ENCODE results near the gene MTCL1.
"Not testable (repeated sequence)": the region's sequence is repeated elsewhere in the genome, so short reads cannot be mapped to it uniquely, and the experiment has no call there.

MTCL1 gene

DNA sequence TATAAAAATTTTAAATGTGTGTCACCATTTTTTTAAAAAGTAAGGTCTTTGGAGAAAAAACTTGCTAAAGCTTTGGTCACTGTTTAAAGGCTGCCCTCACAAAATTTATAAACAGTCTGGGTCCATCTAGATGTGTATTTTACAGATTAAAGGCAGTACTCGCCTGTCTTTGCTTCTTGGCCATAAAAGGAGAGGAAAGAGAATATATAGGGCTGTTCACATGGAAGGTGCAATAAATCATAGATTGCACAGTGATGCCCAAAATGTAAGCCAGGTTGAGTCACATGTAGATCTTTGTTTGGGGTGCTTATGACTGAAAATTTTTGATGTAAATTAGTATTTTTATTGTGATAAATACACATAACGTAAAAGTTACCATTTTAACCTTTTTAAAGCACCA, 55.6 kb downstream of the MTCL1 start:
- Mint-ChIP-seq H3K27me3 (peaks cover 23% of the 10 kb centered on the region), H3K9me3 (no peaks in the 10 kb centered on the region), H3K4me3 (no peak overlapping the region), H3K36me3 (ENCODE audit: insufficient read depth) (peaks cover 2% of the 10 kb centered on the region), H3K4me1 (peaks cover 13% of the 10 kb centered on the region), H3K27ac (ENCODE audit: low read depth) (no peak overlapping the region)
- DNase-seq (ENCODE audit: low spot score in 2 of 2): no peak
- ATAC-seq (replicated peaks; ENCODE audit: extremely low read depth, poor library complexity, severe bottlenecking): no peak

- H3K4me1 Mint-ChIP-seq; H3K27ac Mint-ChIP-seq (ENCODE audit: low read depth); ATAC-seq (replicated peaks; ENCODE audit: extremely low read depth, poor library complexity, severe bottlenecking); DNase-seq (ENCODE audit: low spot score in 2 of 2); H3K4me3 Mint-ChIP-seq; H3K9me3 Mint-ChIP-seq; H3K36me3 Mint-ChIP-seq (ENCODE audit: insufficient read depth): not testable (repeated sequence)
- peaks cover 23% of the 10 kb centered on the region for H3K27me3 Mint-ChIP-seq
These were observed 56.2 kb downstream of the MTCL1 start for GRCh38 chr18:8761535-8761934.

- no peak for ATAC-seq (replicated peaks; ENCODE audit: extremely low read depth, poor library complexity, severe bottlenecking)
- Mint-ChIP-seq H3K36me3 (ENCODE audit: insufficient read depth) (peaks cover 2% of the 10 kb centered on the region), H3K27me3 (peaks cover 23% of the 10 kb centered on the region), H3K4me3 (no peak overlapping the region), H3K4me1 (no peaks in the 10 kb centered on the region), H3K9me3 (no peaks in the 10 kb centered on the region), H3K27ac (ENCODE audit: low read depth) (no peak overlapping the region)
- no peak for DNase-seq (ENCODE audit: low spot score in 2 of 2)
These were observed 57.6 kb downstream of the MTCL1 start for GRCh38 chr18:8762968-8763367.

DNA sequence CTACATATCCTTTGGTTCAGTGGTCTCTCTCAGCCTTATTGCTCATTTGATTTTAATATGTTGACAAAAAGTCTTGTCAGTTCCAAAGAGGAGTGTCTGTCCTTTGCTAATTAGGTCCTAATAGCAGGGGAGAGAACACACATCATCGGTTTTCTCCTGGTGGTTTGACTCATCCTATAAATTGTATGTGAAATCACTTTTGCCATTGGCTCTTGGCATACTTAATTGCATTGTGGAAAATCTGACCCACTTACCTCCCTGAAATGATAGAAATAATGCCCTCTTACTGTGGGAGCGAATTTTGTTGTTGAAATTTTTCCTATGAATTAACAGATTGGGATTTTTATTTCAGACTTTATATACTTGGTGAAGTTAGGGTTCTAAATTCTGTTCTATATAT, 58.3 kb downstream of the MTCL1 start:
- no peak overlapping the region for H3K4me3 Mint-ChIP-seq
- H3K27me3 Mint-ChIP-seq: peaks cover 23% of the 10 kb centered on the region
- ATAC-seq (replicated peaks; ENCODE audit: extremely low read depth, poor library complexity, severe bottlenecking) (no peak), DNase-seq (ENCODE audit: low spot score in 2 of 2) (no peak)
- H3K36me3 Mint-ChIP-seq (ENCODE audit: insufficient read depth): peaks cover 2% of the 10 kb centered on the region
- H3K9me3 Mint-ChIP-seq: no peaks in the 10 kb centered on the region
- H3K27ac Mint-ChIP-seq (ENCODE audit: low read depth): no peak overlapping the region
- H3K4me1 Mint-ChIP-seq: no peaks in the 10 kb centered on the region

GRCh38 chr18:8765783-8766463, 60.6 kb downstream of the MTCL1 start:
- Mint-ChIP-seq H3K4me1 (no peaks in the 10 kb centered on the region), H3K27ac (ENCODE audit: low read depth) (no peak overlapping the region)

GRCh38 chr18:8766559-8767293, 61.4 kb downstream of the MTCL1 start:
- H3K27ac Mint-ChIP-seq (ENCODE audit: low read depth): no peak overlapping the region
- H3K27me3 Mint-ChIP-seq: peaks cover 22% of the 10 kb centered on the region
- DNase-seq (ENCODE audit: low spot score in 2 of 2) (no peak), ATAC-seq (replicated peaks; ENCODE audit: extremely low read depth, poor library complexity, severe bottlenecking) (no peak)
- no peak overlapping the region for H3K4me3 Mint-ChIP-seq
- H3K36me3 Mint-ChIP-seq (ENCODE audit: insufficient read depth): peaks cover 2% of the 10 kb centered on the region
- H3K4me1 Mint-ChIP-seq: no peaks in the 10 kb centered on the region
- no peaks in the 10 kb centered on the region for H3K9me3 Mint-ChIP-seq

More at GRCh38 chr18:8765783-8766463, 60.6 kb downstream of the MTCL1 start:
- no peak for DNase-seq (ENCODE audit: low spot score in 2 of 2)
- ATAC-seq (replicated peaks; ENCODE audit: extremely low read depth, poor library complexity, severe bottlenecking): no peak
- H3K9me3 Mint-ChIP-seq: no peaks in the 10 kb centered on the region
- no peak overlapping the region for H3K4me3 Mint-ChIP-seq
- peaks cover 23% of the 10 kb centered on the region for H3K27me3 Mint-ChIP-seq
- H3K36me3 Mint-ChIP-seq (ENCODE audit: insufficient read depth): peaks cover 2% of the 10 kb centered on the region

GRCh38 chr18:8767340-8767739, 62.0 kb downstream of the MTCL1 start:
- Mint-ChIP-seq H3K36me3 (ENCODE audit: insufficient read depth) (no peaks in the 10 kb centered on the region), H3K4me1 (no peaks in the 10 kb centered on the region), H3K4me3 (no peak overlapping the region), H3K27ac (ENCODE audit: low read depth) (no peak overlapping the region), H3K27me3 (peaks cover 16% of the 10 kb centered on the region), H3K9me3 (no peaks in the 10 kb centered on the region)
- no peak for ATAC-seq (replicated peaks; ENCODE audit: extremely low read depth, poor library complexity, severe bottlenecking)
- DNase-seq (ENCODE audit: low spot score in 2 of 2): no peak

DNA sequence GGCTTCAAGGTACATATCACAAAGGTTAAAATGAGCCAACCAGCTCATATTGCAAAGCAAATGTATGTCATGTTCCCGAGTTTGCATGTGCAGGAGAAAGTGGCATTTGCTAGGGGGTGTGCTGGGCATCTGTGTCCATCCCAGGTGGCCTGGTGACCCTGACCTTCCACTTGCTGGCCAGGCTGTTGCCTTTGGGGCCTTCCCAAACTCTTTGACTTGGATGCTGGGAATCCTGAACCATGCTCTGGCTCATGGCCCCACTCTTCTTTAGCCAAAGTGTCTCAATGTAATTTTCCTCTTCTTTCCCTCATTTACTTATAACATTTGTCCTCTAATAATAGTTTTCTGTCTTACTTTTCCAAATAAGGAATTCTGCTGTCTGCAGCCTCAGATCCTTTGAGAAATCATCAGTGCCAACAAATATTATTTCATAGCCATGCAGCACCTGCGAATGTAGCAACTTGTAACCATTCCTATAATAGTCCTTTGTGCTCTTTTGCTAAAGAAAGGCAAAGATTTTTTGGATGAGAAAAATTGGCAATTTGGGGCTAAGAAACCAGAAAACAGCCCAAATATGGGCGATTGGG, 64.2 kb downstream of the MTCL1 start:
- peaks cover 6% of the 10 kb centered on the region for H3K4me1 Mint-ChIP-seq
- H3K27ac Mint-ChIP-seq (ENCODE audit: low read depth): no peak overlapping the region
- DNase-seq (ENCODE audit: low spot score in 2 of 2) (no peak), ATAC-seq (replicated peaks; ENCODE audit: extremely low read depth, poor library complexity, severe bottlenecking) (no peak)
- no peak overlapping the region for H3K4me3 Mint-ChIP-seq
- no peaks in the 10 kb centered on the region for H3K9me3 Mint-ChIP-seq
- H3K27me3 Mint-ChIP-seq: no peaks in the 10 kb centered on the region
- no peaks in the 10 kb centered on the region for H3K36me3 Mint-ChIP-seq (ENCODE audit: insufficient read depth)

DNA sequence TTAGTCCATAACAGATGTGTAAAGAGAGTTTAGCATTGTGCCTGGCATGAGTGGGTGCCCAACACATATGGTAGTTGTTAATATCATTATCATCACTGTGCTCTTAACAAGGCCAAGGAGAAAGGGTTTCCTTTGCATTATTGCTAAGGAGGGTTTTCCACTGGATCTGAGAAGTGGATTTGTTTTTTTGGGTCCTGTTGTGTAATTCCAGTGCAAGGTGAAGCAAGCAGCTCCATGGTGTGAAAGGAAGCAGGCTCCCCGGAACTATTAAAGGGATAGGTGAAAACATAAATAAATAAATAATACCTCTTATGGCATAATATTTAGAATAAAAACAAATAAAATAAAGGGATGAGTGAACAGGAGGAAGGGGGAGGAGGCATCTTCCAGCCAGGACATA, 65.3 kb downstream of the MTCL1 start:
- Mint-ChIP-seq H3K4me3 (no peak overlapping the region), H3K27me3 (no peaks in the 10 kb centered on the region), H3K36me3 (ENCODE audit: insufficient read depth) (no peaks in the 10 kb centered on the region), H3K27ac (ENCODE audit: low read depth) (no peak overlapping the region), H3K4me1 (peaks cover 6% of the 10 kb centered on the region), H3K9me3 (no peaks in the 10 kb centered on the region)
- no peak for ATAC-seq (replicated peaks; ENCODE audit: extremely low read depth, poor library complexity, severe bottlenecking)
- DNase-seq (ENCODE audit: low spot score in 2 of 2): no peak

GRCh38 chr18:8771930-8772329, 66.6 kb downstream of the MTCL1 start:
- DNase-seq (ENCODE audit: low spot score in 2 of 2): no peak
- no peaks in the 10 kb centered on the region for H3K36me3 Mint-ChIP-seq (ENCODE audit: insufficient read depth)
- H3K27me3 Mint-ChIP-seq: no peaks in the 10 kb centered on the region
- no peak for ATAC-seq (replicated peaks; ENCODE audit: extremely low read depth, poor library complexity, severe bottlenecking)
- H3K27ac Mint-ChIP-seq (ENCODE audit: low read depth): no peak overlapping the region
- H3K4me3 Mint-ChIP-seq: no peak overlapping the region
- no peaks in the 10 kb centered on the region for H3K9me3 Mint-ChIP-seq
- H3K4me1 Mint-ChIP-seq: peaks cover 6% of the 10 kb centered on the region

DNA sequence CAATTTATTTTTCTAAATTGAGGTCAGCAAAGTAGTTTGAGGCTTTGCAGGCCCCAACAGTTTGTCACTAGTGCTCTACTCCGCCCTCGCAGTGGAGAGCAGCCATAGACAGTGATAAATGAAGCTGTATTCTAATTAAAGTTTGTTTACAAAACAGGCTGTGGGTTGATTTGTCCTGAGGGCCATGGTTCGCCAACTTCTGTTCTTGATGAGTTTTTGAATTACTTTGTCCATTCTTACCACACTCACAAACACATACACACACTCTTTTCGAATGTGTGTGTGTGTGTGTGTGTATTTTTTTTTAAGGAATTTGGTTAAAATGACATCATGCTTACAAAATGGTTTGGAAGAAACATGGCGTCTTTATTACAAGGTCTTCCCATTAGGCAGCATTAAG, 68.6 kb downstream of the MTCL1 start:
- Mint-ChIP-seq H3K36me3 (ENCODE audit: insufficient read depth) (no peaks in the 10 kb centered on the region), H3K4me1 (peaks cover 6% of the 10 kb centered on the region), H3K27me3 (peaks cover 14% of the 10 kb centered on the region), H3K4me3 (no peak overlapping the region), H3K9me3 (no peaks in the 10 kb centered on the region), H3K27ac (ENCODE audit: low read depth) (no peak overlapping the region)
- no peak for ATAC-seq (replicated peaks; ENCODE audit: extremely low read depth, poor library complexity, severe bottlenecking)
- DNase-seq (ENCODE audit: low spot score in 2 of 2): no peak

GRCh38 chr18:8776013-8776943, 70.9 kb downstream of the MTCL1 start:
- peaks cover 6% of the 10 kb centered on the region for H3K4me1 Mint-ChIP-seq
- no peak for ATAC-seq (replicated peaks; ENCODE audit: extremely low read depth, poor library complexity, severe bottlenecking)
- no peaks in the 10 kb centered on the region for H3K9me3 Mint-ChIP-seq
- DNase-seq (ENCODE audit: low spot score in 2 of 2): no peak
- no peak overlapping the region for H3K4me3 Mint-ChIP-seq
- no peaks in the 10 kb centered on the region for H3K36me3 Mint-ChIP-seq (ENCODE audit: insufficient read depth)
- H3K27me3 Mint-ChIP-seq: peaks cover 30% of the 10 kb centered on the region
- no peak overlapping the region for H3K27ac Mint-ChIP-seq (ENCODE audit: low read depth)
